HUES6 (cell line): ENCODE data around the gene WDR5.
"Not testable (repeated sequence)": the region's sequence is repeated elsewhere in the genome, so short reads cannot be mapped to it uniquely, and the experiment has no call there.

Source experiments
- H3K27ac ChIP-seq: 2 replicates; pipeline ENCODE4 v1.7.0; 2013; ENCODE audit warnings: low read depth, mild to moderate bottlenecking, low read length, inconsistent platforms
- H3K27me3 ChIP-seq: 2 replicates; pipeline ENCODE4 v1.6.1; 2013; ENCODE audit warnings: low read length; ENCODE audit not compliant: control insufficient read depth, insufficient read depth
- H3K36me3 ChIP-seq: 2 replicates; pipeline ENCODE4 v1.6.1; 2013; ENCODE audit warnings: low read length; ENCODE audit not compliant: control insufficient read depth, insufficient read depth
- H3K4me1 ChIP-seq: 2 replicates; pipeline ENCODE4 v1.6.1; 2013; ENCODE audit warnings: low read length; ENCODE audit not compliant: control insufficient read depth, insufficient read depth
- H3K4me3 ChIP-seq: 2 replicates; pipeline ENCODE4 v1.5.1; 2013; ENCODE audit warnings: low read depth, low read length
- H3K9ac ChIP-seq: one replicate; pipeline ENCODE4 v1.6.1; 2013; ENCODE audit warnings: mild to moderate bottlenecking, low read length
- H3K9me3 ChIP-seq: 2 replicates; pipeline ENCODE4 v1.6.1; 2013; ENCODE audit warnings: low read depth, low read length; ENCODE audit not compliant: control insufficient read depth, insufficient read depth

Gene WDR5

DNA sequence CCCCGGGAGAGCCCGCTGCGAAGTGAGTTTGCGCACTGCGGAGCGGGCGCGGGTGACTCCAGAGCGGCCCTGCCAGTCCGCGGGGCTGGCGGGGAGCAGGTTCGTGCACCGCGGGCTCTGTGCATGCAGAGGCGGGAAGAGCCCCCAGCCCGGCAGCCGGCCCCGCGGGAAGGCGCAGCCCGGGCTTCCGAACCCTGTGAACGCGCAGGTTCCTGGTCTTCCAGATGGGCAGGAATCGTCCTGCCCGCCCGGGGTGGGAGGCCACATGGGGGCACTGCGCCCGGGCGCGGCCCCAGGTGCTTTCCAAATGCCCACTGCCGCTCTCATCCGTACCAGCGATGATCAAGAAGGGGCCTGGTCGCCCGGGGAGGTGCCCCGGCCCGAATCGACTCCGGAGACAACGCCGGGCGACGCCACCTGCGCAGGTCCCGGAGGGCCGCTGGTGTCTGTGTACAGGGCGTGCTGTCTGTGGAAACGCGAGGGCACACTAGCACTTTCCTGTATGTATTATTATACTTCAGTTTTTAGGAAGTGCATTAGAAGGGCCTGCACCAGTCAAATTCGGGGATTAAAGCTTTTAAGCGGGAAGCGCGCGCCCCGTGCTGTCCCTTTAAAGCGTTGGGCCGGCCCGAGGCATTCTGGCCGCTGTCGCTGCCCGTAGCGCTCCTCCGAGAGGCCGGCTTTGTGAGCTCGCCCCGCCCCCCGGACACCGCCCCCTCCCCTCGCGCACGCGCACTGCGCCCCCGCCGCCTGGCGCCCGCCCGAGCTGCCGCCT is at the start of gene WDR5:
WDR5 (plus strand) TSS at position 740 of the 775 bp plus-strand sequence. CDS start 3,796 bp downstream, outside the sequence.
- peaks cover 31% of the 10 kb centered on the region for H3K4me1 ChIP-seq
- H3K27me3 ChIP-seq: no peaks in the 10 kb centered on the region
- H3K27ac ChIP-seq: peak within 1 kb of the TSS; percentile 83

DNA sequence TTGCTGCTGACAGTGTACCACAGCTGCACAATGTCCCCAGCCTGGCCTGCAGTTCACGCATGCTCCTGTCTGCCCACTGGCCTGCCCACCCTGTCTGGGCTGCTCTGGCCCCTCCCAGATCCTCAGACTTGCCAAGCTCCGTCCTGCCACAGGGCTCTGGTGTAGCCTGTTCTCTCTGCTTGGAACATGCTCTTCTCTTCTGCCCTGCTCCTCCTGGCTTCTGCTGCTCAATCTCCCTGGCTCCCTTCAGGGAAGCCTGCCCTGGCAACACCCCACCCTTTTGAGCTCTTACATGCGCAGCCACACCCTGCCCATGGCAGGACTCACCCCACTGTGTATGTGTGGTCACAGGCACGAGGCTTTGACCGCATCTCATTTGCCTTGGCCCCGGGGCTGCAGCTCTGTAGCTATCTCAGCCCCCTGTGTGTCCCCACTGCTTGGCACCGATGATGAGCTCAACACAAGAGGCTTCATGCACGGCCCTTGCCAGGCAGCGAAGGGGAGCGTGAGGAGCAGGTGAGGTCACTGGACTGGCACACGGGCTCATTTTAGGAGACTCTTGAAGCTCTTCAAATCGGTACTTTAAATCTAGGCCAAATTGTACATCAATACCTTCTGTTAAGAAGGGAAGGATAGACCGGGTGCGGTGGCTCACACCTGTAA is 47.7 kb upstream of the WDR5 start:
- H3K4me1 ChIP-seq: no peaks in the 10 kb centered on the region
- H3K27ac ChIP-seq: no peak overlapping the region
- H3K27me3 ChIP-seq: no peaks in the 10 kb centered on the region; the same call in 1 of the 2 replicates

More for the DNA sequence above, at the start of gene WDR5:
- Histone ChIP-seq H3K36me3 (peaks cover 9% of the 10 kb centered on the region), H3K4me3 (peak within 1 kb of the TSS; percentile 99), H3K9me3 (no peaks in the 10 kb centered on the region), H3K9ac (peak within 1 kb of the TSS; percentile 95)

DNA sequence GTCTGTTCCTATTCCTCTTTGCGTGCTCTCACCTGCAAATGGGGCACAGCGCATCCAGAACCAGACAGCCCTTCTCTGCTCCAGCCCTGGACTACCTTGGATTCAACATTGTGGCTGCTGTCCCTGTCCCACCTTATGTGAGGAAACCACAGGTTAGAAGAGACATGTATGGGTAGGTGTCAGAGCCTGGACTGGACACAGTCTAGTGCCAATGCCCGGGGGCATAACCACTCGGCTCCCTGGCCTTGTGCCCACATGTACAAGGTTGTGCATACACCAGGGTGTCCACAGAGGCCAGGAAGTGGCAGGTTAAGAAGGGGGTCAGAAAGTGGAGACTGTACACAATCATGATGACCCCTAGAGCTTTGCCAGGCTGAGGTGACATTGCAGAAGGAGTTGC is 45.9 kb upstream of the WDR5 start:
- Histone ChIP-seq H3K9ac (no peak overlapping the region), H3K27ac (no peak overlapping the region), H3K36me3 (no peaks in the 10 kb centered on the region), H3K4me1 (no peaks in the 10 kb centered on the region), H3K27me3 (no peaks in the 10 kb centered on the region), H3K4me3 (no peak overlapping the region), H3K9me3 (peaks cover 6% of the 10 kb centered on the region; the same call in 1 of the 2 replicates)

More for the DNA sequence above, 47.7 kb upstream of the WDR5 start:
- Histone ChIP-seq H3K9ac (no peak overlapping the region), H3K4me3 (no peak overlapping the region), H3K36me3 (no peaks in the 10 kb centered on the region), H3K9me3 (peaks cover 6% of the 10 kb centered on the region; the same call in 1 of the 2 replicates)

DNA sequence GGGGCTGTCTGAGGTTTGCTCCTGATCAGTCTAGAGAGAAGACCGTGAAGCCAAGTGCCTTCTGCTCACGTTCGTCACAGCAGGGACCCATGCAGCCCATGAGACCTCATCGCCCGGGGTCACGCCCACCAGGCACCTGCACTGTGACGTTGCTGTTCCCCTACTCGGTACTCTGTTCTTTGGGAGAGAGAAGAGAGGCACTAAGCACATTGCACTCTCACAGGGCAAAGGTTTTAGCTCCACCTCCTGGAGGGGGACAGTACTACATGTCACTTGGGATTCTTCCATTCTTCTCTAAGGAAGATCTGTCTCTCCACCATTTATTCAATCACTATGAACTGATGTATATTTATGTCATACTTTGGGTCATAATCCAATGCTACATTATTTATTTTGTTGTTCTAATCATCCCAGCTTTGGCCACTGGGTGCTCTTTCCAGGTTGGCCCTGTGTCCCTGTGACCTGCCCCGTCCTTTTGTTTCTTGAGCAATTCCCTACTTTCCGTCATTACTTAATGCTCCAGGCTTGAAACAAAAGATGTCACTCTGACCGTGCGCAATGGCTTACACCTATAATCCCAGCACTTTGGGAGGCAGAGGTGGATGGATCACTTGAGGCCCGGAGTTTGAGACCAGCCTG is 36.6 kb upstream of the WDR5 start:
- H3K4me1 ChIP-seq: no peaks in the 10 kb centered on the region

DNA sequence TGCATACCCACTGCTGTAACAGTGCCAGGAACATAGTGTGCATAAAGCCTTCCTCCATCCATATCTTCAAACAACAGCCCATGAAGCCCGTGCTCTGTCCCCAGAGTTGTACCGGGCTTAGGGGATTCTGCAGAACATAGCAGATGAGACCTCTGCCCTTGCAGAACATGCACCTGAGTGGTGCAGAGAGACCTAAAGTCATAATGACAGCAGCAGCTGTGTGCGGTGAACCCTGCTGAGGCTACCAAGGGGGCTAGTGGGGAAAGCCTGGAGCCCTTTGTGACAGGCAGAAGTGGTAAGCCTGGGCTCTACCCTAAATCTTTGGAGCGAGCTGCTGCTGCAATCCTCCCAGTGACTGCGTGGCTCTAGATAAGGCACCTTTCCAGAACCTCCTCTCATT is 35.8 kb upstream of the WDR5 start:
- Histone ChIP-seq H3K4me1 (no peaks in the 10 kb centered on the region), H3K9me3 (peaks cover 13% of the 10 kb centered on the region), H3K27ac (no peak overlapping the region), H3K27me3 (peaks cover 12% of the 10 kb centered on the region; the same call in 1 of the 2 replicates), H3K36me3 (no peaks in the 10 kb centered on the region), H3K4me3 (no peak overlapping the region), H3K9ac (no peak overlapping the region)

More for the DNA sequence above, 36.6 kb upstream of the WDR5 start:
- Histone ChIP-seq H3K9ac (no peak overlapping the region), H3K27me3 (peaks cover 12% of the 10 kb centered on the region; the same call in 1 of the 2 replicates), H3K4me3 (no peak overlapping the region), H3K27ac (no peak overlapping the region), H3K9me3 (peaks cover 11% of the 10 kb centered on the region), H3K36me3 (no peaks in the 10 kb centered on the region)

DNA sequence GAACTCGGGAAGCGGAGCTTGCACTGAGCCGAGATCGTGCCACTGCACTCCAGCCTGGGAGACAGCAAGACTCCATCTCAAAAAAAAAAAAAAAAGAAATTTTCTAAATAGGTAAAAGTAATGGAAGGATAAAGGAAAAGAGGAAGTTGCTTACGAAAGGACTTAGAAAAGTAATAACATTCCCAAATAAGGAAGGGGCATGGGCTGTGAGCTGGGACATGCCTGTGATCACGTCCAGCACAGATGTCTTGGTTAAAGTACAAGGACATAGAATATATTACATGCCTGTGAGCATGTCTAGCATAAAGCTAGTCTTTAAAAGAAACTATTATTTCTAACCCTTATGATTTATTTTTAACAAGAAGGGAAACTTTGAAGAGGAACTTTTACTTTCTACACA is 34.7 kb upstream of the WDR5 start:
- H3K27ac ChIP-seq, H3K36me3 ChIP-seq, H3K9ac ChIP-seq, H3K4me1 ChIP-seq, H3K4me3 ChIP-seq: not testable (repeated sequence)
- Histone ChIP-seq H3K27me3 (peaks cover 12% of the 10 kb centered on the region; the same call in 1 of the 2 replicates), H3K9me3 (peaks cover 13% of the 10 kb centered on the region)

DNA sequence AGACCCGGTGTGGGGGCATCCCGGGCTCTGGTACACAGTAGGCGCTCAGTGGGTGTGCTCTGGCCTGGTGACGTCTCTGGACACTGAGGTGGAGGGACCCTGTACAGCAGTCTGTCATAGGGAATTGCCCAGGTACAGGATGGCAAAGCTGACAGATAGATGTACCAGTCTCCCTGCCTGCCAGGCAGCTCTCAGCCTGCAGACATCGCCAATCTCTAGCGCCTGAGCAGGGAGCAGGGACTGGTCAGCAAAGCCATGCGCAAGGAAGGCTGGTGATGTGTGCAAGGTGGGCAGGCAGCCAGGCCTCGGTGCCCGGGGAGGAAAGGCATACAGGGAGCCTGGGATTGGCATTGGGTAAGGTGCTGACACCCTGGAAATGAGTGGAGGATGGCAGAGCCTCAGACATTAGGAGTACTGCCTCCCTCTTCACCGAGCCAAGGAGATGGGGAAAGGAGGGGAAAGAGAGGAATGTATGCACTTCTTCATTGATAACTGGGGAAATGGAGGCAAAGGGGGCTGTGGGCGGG is 34.2 kb upstream of the WDR5 start:
- no peaks in the 10 kb centered on the region for H3K4me1 ChIP-seq
- peaks cover 12% of the 10 kb centered on the region; the same call in 1 of the 2 replicates for H3K27me3 ChIP-seq
- peaks cover 13% of the 10 kb centered on the region for H3K9me3 ChIP-seq
- no peaks in the 10 kb centered on the region for H3K36me3 ChIP-seq
- H3K27ac ChIP-seq: no peak overlapping the region
- H3K4me3 ChIP-seq: no peak overlapping the region
- H3K9ac ChIP-seq: no peak overlapping the region

DNA sequence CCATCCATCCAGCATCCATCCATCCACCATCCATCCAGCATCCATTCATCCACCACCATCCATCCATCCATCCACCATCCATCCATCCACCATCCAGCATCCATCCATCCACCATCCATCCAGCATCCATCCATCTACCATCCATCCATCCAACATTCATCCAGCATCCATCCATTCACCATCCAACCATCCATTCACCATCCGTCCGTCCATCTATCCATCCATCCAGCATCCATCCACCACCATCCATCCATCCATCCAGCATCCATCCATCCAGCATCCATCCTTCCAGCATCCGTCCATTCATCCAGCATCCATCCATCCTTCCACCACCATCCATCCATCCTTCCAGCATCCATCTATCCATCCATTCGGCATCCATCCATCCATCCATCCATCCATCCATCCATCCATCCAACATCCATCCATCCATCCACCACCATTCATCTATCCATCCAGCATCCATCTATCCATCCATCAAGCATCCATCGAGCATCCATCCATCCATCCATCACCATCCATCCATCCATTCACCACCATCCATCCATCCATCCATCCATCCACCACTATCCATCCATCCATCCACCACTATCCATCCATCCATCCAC is 32.4 kb upstream of the WDR5 start:
- peaks cover 12% of the 10 kb centered on the region; the same call in 1 of the 2 replicates for H3K27me3 ChIP-seq
- H3K9me3 ChIP-seq: peaks cover 13% of the 10 kb centered on the region
- no peak overlapping the region for H3K4me3 ChIP-seq
- H3K4me1 ChIP-seq: no peaks in the 10 kb centered on the region
- H3K27ac ChIP-seq: no peak overlapping the region
- no peak overlapping the region for H3K9ac ChIP-seq
- no peaks in the 10 kb centered on the region for H3K36me3 ChIP-seq

DNA sequence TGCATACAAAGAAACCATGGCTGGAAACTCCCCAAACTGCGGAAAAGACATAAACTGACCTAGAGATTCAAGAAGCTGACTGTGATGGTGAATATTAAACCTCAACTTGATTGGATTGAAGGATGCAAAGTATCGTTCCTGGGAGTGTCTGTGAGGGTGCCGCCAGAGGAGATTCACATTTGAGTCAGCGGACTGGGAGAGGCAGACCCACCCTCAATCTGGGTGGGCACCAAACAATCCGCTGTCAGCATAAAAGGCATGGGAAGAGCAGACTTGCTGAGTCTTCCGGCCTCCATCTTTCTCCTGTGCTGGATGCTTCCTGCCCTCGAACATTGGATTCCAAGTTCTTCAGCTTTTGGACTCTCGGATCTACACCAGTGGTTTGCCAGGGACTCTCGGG is 24.8 kb upstream of the WDR5 start:
- no peak overlapping the region for H3K27ac ChIP-seq
- H3K9me3 ChIP-seq: 0 out of 2 replicates have a peak, but pooled peaks cover 2% of the 10 kb centered on the region
- no peak overlapping the region for H3K4me3 ChIP-seq
- no peaks in the 10 kb centered on the region for H3K36me3 ChIP-seq
- no peak overlapping the region for H3K9ac ChIP-seq
- no peaks in the 10 kb centered on the region for H3K27me3 ChIP-seq
- no peaks in the 10 kb centered on the region for H3K4me1 ChIP-seq

DNA sequence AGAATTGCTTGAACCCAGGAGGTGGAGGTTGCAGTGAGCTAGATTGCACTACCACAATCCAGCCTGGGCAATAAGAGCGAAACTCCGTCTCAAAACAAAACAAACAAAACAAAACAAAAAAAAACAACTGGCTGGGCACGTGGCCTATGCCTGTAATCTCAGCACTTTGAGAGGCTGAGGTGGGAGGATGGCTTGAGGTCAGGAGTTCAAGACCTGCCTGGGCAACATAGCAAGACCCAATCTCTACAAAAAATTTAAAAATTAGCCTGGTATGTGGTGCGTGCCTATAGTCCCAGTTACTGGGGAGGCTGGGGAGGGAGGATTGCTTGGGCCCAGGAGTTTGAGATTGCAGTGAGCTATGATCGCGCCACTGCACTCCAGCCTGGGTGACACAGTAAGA is 23.3 kb upstream of the WDR5 start:
- no peaks in the 10 kb centered on the region for H3K4me1 ChIP-seq
- H3K4me3 ChIP-seq: no peak overlapping the region
- no peak overlapping the region for H3K9ac ChIP-seq
- H3K9me3 ChIP-seq: 0 out of 2 replicates have a peak, but pooled peaks cover 2% of the 10 kb centered on the region
- no peaks in the 10 kb centered on the region for H3K36me3 ChIP-seq
- no peak overlapping the region for H3K27ac ChIP-seq
- H3K27me3 ChIP-seq: no peaks in the 10 kb centered on the region
